Astrocyte (in vitro differentiated cells and primary cell): ENCODE measurements around the gene TSPAN14. TPM values are rescaled to one million over a fixed set of nuclear protein-coding genes. Genes with fewer than 3 reads are reported as not detected.

Experiments used
- DNase-seq: peaks from one replicate; pipeline ENCODE4 v3.0.0-alpha.2; 2010; ENCODE audit warnings: low read depth
- FAIRE-seq: peaks from 2 replicates; lab custom pipeline; 2011; peaks lifted over from hg19 to GRCh38; lab: Jason Lieb, UNC
- H2AFZ ChIP-seq: 2 replicates; pipeline ENCODE4 v1.6.0; 2012; ENCODE audit warnings: low read depth, low read length, inconsistent platforms
- H3K27ac ChIP-seq: 2 replicates; pipeline ENCODE4 v1.5.1; 2011; ENCODE audit warnings: low read depth, low read length, inconsistent platforms
- H3K27me3 ChIP-seq: 2 replicates; pipeline ENCODE4 v1.6.0; 2011; ENCODE audit warnings: low read length, inconsistent platforms; ENCODE audit not compliant: insufficient read depth
- H3K36me3 ChIP-seq: 2 replicates; pipeline ENCODE4 v1.5.1; 2011; ENCODE audit warnings: low read length, inconsistent platforms; ENCODE audit not compliant: insufficient read depth
- H3K4me1 ChIP-seq: 2 replicates; pipeline ENCODE4 v1.5.1; 2011; ENCODE audit warnings: low read length, inconsistent platforms; ENCODE audit not compliant: insufficient read depth
- H3K4me2 ChIP-seq: 2 replicates; pipeline ENCODE4 v1.6.0; 2012; ENCODE audit warnings: low read length, inconsistent platforms
- H3K4me3 ChIP-seq: 2 replicates; pipeline ENCODE4 v1.5.1; 2011; ENCODE audit warnings: low read depth, mild to moderate bottlenecking, low read length, inconsistent platforms; ENCODE audit not compliant: insufficient read depth
- H3K79me2 ChIP-seq: 2 replicates; pipeline ENCODE4 v1.6.0; 2012; ENCODE audit warnings: mild to moderate bottlenecking, low read length, inconsistent platforms; ENCODE audit not compliant: insufficient read depth
- H3K9ac ChIP-seq: 2 replicates; pipeline ENCODE4 v1.6.0; 2012; ENCODE audit warnings: mild to moderate bottlenecking, low read length, inconsistent platforms
- H3K9me3 ChIP-seq: 2 replicates; pipeline ENCODE4 v1.5.1; 2012; ENCODE audit warnings: low read depth, mild to moderate bottlenecking, low read length, inconsistent platforms; ENCODE audit not compliant: insufficient read depth
- H4K20me1 ChIP-seq: 2 replicates; pipeline ENCODE4 v1.6.0; 2012; ENCODE audit warnings: low read length, inconsistent platforms; ENCODE audit not compliant: insufficient read depth
- H3K27ac Mint-ChIP-seq: one replicate; pipeline ENCODE4 v1.8.0; 2021; ENCODE audit warnings: mild to moderate bottlenecking, mixed read lengths; ENCODE audit not compliant: unreplicated experiment
- H3K27me3 Mint-ChIP-seq: one replicate; pipeline ENCODE4 v1.8.0; 2021; ENCODE audit warnings: low read depth, mixed read lengths; ENCODE audit not compliant: unreplicated experiment
- H3K36me3 Mint-ChIP-seq: one replicate; pipeline ENCODE4 v1.8.0; 2021; ENCODE audit warnings: low read depth, mixed read lengths; ENCODE audit not compliant: unreplicated experiment
- H3K4me1 Mint-ChIP-seq: one replicate; pipeline ENCODE4 v1.8.0; 2021; ENCODE audit warnings: low read depth, mixed read lengths; ENCODE audit not compliant: unreplicated experiment
- H3K4me3 Mint-ChIP-seq: one replicate; pipeline ENCODE4 v1.8.0; 2021; ENCODE audit warnings: mild to moderate bottlenecking, moderate library complexity, mixed read lengths; ENCODE audit not compliant: unreplicated experiment
- H3K9me3 Mint-ChIP-seq: one replicate; pipeline ENCODE4 v1.8.0; 2021; ENCODE audit warnings: mild to moderate bottlenecking, mixed read lengths; ENCODE audit not compliant: unreplicated experiment
- EZH2 ChIP-seq: IDR thresholded peaks from 2 replicates; pipeline ENCODE4 v1.6.1; 2012; ENCODE audit warnings: mild to moderate bottlenecking, low read length, inconsistent platforms; ENCODE audit not compliant: insufficient read depth
- total RNA-seq: library from RNA; stranded (reverse); gene quantifications from 2 replicates; pipeline ENCODE4 v1.2.1, GENCODE V29; 2021
- TF ChIP-seq, protein P1 (sequence below): IDR thresholded peaks from 2 replicates; pipeline ENCODE4 v1.5.1; 2011; ENCODE audit warnings: low read depth, mild to moderate bottlenecking, inconsistent platforms, low read length, moderate library complexity; ENCODE audit not compliant: insufficient read depth

The TSPAN14 gene
- total RNA-seq, 1 donor from 2014 or later = 140 TPM

DNA sequence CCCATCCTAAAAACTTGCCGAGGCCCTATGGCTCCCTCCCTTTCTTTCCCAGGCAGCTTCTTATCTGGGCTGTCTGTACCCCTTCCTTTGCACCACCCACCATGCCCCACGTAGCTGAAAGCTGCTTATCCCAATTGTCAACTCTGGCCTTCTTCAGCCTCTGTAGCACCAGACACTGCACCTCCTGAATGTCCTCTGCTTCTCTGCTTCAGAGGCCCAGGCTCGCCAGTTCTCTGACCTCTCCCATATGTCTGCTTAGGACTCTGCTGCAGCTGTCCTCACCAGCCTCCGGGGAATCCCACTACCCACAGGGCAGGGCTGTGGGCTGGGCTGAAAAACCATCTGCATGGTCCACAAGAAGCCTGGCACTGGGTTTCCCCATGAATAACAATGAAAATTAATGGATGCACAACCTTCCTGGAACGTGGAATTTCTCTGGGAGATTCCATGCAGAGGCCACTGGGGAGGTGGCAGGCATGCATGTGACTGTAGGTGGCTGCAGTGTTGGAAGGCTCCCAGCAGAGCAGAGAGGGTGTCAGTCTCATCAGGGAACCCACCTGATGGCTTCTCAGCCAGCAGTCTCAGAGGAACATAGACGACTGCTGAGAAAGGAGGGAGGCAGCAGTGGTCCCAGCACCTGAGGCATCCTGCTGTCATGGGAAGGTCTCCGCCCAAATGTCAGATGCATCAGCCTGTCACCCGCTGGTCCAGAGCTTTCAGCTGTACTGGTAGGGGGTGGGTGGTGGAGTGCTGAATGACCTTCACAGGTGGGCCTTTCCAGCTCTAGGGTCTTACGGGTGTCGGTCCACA is 66.8 kb downstream of the TSPAN14 start:
- Mint-ChIP-seq H3K27me3 (no peaks in the 10 kb centered on the region), H3K27ac (no peak overlapping the region), H3K4me3 (no peak overlapping the region), H3K9me3 (no peaks in the 10 kb centered on the region), H3K36me3 (peaks cover 15% of the 10 kb centered on the region), H3K4me1 (peaks cover 8% of the 10 kb centered on the region)
- Histone ChIP-seq H3K9ac (no peak overlapping the region), H3K27me3 (no peaks in the 10 kb centered on the region), H3K79me2 (no peaks in the 10 kb centered on the region), H4K20me1 (peaks cover 9% of the 10 kb centered on the region), H3K36me3 (peaks cover 29% of the 10 kb centered on the region), H2AFZ (no peak overlapping the region), H3K4me1 (peaks cover 10% of the 10 kb centered on the region), H3K9me3 (no peaks in the 10 kb centered on the region), H3K27ac (no peak overlapping the region), H3K4me3 (no peak overlapping the region), H3K4me2 (no peak overlapping the region)
- TF ChIP-seq, protein P1, sequence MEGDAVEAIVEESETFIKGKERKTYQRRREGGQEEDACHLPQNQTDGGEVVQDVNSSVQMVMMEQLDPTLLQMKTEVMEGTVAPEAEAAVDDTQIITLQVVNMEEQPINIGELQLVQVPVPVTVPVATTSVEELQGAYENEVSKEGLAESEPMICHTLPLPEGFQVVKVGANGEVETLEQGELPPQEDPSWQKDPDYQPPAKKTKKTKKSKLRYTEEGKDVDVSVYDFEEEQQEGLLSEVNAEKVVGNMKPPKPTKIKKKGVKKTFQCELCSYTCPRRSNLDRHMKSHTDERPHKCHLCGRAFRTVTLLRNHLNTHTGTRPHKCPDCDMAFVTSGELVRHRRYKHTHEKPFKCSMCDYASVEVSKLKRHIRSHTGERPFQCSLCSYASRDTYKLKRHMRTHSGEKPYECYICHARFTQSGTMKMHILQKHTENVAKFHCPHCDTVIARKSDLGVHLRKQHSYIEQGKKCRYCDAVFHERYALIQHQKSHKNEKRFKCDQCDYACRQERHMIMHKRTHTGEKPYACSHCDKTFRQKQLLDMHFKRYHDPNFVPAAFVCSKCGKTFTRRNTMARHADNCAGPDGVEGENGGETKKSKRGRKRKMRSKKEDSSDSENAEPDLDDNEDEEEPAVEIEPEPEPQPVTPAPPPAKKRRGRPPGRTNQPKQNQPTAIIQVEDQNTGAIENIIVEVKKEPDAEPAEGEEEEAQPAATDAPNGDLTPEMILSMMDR = no peak
- no peak for TF ChIP-seq EZH2
- DNase-seq (no peak), FAIRE-seq (no peak)

DNA sequence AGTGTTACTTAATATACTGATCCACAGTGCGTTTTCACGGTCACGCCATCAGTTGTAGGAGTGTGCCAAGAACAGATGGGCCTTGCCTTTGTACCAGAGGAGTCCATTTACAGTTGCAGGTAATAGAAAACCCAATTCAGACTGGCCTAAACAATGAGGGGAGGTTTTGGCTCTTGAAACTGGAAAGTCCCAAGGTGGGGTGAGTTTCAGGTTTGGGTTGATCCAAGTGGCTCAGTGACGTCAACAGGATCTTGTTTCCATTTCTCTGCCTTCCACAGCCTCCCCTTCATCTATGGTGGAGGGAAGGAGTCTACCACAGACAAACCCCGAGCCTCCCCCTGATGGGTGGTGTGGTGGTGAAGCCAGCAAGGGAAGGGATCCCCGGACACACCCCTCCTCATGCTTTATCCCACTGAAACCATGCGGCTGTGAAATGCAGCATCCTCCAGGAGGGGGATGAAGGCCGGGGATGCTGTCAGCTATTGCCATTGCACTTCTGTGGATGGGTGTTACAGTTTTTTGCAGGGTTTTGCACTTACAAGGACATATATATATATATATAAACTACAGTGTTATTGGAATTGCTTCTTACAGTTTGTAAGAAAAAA is 68.8 kb downstream of the TSPAN14 start:
- peaks cover 13% of the 10 kb centered on the region for H3K4me1 Mint-ChIP-seq
- Histone ChIP-seq H3K4me3 (no peak overlapping the region), H2AFZ (no peak overlapping the region), H4K20me1 (peaks cover 3% of the 10 kb centered on the region), H3K4me2 (no peak overlapping the region), H3K27me3 (no peaks in the 10 kb centered on the region), H3K79me2 (no peaks in the 10 kb centered on the region), H3K4me1 (peaks cover 4% of the 10 kb centered on the region), H3K36me3 (peaks cover 20% of the 10 kb centered on the region), H3K27ac (no peak overlapping the region), H3K9ac (no peak overlapping the region), H3K9me3 (no peaks in the 10 kb centered on the region)
- H3K36me3 Mint-ChIP-seq = peaks cover 12% of the 10 kb centered on the region
- no peak overlapping the region for H3K4me3 Mint-ChIP-seq
- FAIRE-seq (no peak), DNase-seq (no peak)
- no peak overlapping the region for H3K27ac Mint-ChIP-seq
- no peaks in the 10 kb centered on the region for H3K27me3 Mint-ChIP-seq
- peaks cover under 1% of the 10 kb centered on the region for H3K9me3 Mint-ChIP-seq
- no peak for TF ChIP-seq EZH2
- TF ChIP-seq, protein P1 = no peak

DNA sequence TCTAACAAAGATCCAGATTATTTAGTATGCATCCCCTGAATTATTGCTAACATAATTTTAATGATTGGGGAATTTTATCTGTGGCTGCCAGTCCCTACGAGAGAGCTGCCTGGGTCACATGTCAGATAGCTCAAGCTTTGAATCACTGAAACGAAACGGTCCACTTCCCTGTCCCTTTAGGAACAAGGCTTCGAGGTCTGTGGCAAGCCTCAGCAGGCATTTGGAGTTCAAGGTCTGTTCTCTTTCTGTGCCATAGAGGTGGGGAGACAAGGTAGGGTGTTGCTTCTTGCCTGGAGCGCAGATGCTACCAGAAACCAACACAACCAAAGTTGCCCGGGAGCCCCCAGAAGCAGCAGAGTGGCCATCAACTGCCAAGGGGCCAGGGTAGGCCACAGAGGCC is 69.7 kb downstream of the TSPAN14 start:
- Histone ChIP-seq H3K27me3 (no peaks in the 10 kb centered on the region), H3K9me3 (no peaks in the 10 kb centered on the region), H3K4me1 (no peaks in the 10 kb centered on the region), H3K4me3 (no peak overlapping the region), H3K27ac (no peak overlapping the region), H3K9ac (no peak overlapping the region), H3K4me2 (no peak overlapping the region), H4K20me1 (peaks cover 3% of the 10 kb centered on the region), H2AFZ (no peak overlapping the region), H3K36me3 (peaks cover 16% of the 10 kb centered on the region), H3K79me2 (no peaks in the 10 kb centered on the region)
- no peak overlapping the region for H3K27ac Mint-ChIP-seq
- FAIRE-seq (no peak), DNase-seq (no peak)
- peaks cover 13% of the 10 kb centered on the region for H3K4me1 Mint-ChIP-seq
- H3K27me3 Mint-ChIP-seq = no peaks in the 10 kb centered on the region
- H3K9me3 Mint-ChIP-seq = peaks cover 2% of the 10 kb centered on the region
- H3K36me3 Mint-ChIP-seq = peaks cover 12% of the 10 kb centered on the region
- TF ChIP-seq EZH2 = no peak
- TF ChIP-seq, protein P1 = no peak
- H3K4me3 Mint-ChIP-seq = no peak overlapping the region
